B cell (primary cell): ENCODE measurements around the gene MSLN.

Experiments
- EZH2 ChIP-seq: IDR thresholded peaks from 2 replicates; pipeline ENCODE4 v1.6.1; 2012; ENCODE audit warnings: borderline replicate concordance, low read depth, mild to moderate bottlenecking, moderate library complexity, low read length; ENCODE audit not compliant: insufficient read depth, poor library complexity, severe bottlenecking
- TF ChIP-seq, protein P1 (sequence below): fragments of 200-600 bp; IDR thresholded peaks from one replicate; pipeline ENCODE4 v1.8.0; 2022; ENCODE audit warnings: antibody characterized with exemption, mild to moderate bottlenecking

DNA sequence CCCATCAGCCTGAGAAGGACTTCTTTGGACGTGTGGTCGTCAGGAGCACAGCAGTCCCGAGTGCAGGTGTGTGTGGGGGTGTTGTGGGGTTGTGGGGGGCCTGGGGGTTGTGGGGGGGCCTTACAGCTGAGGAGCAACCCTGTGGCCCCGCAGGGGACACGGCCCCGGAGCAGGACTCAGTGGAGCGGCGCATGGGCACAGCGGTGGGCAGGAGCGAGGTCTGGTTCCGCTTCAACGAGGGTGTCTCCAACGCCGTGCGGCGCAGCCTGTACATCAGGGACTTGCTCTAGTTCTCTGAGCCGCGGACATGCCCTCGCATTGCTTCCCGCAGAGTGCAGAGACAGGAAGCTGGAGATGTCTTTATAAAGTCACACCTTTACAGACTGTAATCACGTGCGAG lies 37.2 kb downstream of the MSLN start:
- TF ChIP-seq, protein P1, sequence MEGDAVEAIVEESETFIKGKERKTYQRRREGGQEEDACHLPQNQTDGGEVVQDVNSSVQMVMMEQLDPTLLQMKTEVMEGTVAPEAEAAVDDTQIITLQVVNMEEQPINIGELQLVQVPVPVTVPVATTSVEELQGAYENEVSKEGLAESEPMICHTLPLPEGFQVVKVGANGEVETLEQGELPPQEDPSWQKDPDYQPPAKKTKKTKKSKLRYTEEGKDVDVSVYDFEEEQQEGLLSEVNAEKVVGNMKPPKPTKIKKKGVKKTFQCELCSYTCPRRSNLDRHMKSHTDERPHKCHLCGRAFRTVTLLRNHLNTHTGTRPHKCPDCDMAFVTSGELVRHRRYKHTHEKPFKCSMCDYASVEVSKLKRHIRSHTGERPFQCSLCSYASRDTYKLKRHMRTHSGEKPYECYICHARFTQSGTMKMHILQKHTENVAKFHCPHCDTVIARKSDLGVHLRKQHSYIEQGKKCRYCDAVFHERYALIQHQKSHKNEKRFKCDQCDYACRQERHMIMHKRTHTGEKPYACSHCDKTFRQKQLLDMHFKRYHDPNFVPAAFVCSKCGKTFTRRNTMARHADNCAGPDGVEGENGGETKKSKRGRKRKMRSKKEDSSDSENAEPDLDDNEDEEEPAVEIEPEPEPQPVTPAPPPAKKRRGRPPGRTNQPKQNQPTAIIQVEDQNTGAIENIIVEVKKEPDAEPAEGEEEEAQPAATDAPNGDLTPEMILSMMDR, result no peak
- no peak for TF ChIP-seq EZH2
